ENCODE measurements around the gene HMGN5.

The HMGN5 gene, protein sequence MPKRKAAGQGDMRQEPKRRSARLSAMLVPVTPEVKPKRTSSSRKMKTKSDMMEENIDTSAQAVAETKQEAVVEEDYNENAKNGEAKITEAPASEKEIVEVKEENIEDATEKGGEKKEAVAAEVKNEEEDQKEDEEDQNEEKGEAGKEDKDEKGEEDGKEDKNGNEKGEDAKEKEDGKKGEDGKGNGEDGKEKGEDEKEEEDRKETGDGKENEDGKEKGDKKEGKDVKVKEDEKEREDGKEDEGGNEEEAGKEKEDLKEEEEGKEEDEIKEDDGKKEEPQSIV

DNA sequence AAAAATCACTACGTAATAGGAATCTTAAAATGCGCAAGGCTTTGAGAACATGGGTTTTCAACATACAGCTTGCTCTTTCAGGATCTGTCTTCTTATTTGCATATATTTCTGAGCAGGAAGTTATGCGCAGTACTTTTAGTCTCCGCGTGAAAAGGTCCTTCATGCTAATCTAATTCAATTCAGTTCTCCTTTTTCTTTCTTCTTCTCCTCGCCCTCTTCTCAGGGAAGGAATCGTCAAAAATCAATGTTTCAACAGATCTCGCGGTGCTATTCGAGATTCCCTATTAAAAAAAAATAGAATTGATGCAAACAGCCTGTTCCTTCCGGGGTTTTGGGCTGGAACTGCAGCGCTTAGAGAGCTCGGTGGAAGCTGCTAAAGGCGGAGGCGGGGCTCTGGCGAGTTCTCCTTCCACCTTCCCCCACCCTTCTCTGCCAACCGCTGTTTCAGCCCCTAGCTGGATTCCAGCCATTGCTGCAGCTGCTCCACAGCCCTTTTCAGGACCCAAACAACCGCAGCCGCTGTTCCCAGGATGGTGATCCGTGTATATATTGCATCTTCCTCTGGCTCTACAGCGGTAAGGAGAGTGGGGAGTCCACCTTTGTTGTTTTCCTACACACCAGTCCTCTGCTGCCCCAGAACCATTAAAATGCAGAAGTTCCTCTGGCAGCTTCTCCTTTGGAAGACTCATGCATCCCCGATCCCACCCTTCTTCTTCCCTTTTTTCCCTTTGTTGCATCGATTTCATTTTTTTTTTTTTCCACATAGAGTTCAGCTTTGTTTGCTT lies at the start of gene HMGN5, which contains the start of gene SH3BGRL:
Gene HMGN5, minus strand, starts transcription at position 243 of the 785 bp plus-strand sequence. CDS start 80,364 bp downstream, outside the sequence.
Gene SH3BGRL, plus strand, starts transcription at position 432 of the 785 bp plus-strand sequence. Its CDS starts 99 bp downstream, at position 531.
- H3K27ac ChIP-seq (ENCODE audit: low read length): peak within 1 kb of the TSS; percentile 96
- no peaks in the 10 kb centered on the region for H3K27me3 ChIP-seq (ENCODE audit: low read depth, low read length)
- peaks cover 4% of the 10 kb centered on the region; the same call in 1 of the 2 replicates for H4K20me1 ChIP-seq (ENCODE audit: insufficient read depth, low read length)
- no peaks in the 10 kb centered on the region for H3K9me3 ChIP-seq (ENCODE audit: insufficient read depth, low read length)
- H3K36me3 ChIP-seq (replicated peaks; ENCODE audit: low read depth, low read length): peaks cover 5% of the 10 kb centered on the region
- peak within 1 kb of the TSS; percentile 97 for H3K4me3 ChIP-seq (ENCODE audit: low read length)
- peak within 1 kb of the TSS; percentile 97 for H3K9ac ChIP-seq (ENCODE audit: low read length)
- H3K79me2 ChIP-seq (ENCODE audit: low read length): peaks cover 46% of the 10 kb centered on the region
- TF ChIP-seq, protein P1, sequence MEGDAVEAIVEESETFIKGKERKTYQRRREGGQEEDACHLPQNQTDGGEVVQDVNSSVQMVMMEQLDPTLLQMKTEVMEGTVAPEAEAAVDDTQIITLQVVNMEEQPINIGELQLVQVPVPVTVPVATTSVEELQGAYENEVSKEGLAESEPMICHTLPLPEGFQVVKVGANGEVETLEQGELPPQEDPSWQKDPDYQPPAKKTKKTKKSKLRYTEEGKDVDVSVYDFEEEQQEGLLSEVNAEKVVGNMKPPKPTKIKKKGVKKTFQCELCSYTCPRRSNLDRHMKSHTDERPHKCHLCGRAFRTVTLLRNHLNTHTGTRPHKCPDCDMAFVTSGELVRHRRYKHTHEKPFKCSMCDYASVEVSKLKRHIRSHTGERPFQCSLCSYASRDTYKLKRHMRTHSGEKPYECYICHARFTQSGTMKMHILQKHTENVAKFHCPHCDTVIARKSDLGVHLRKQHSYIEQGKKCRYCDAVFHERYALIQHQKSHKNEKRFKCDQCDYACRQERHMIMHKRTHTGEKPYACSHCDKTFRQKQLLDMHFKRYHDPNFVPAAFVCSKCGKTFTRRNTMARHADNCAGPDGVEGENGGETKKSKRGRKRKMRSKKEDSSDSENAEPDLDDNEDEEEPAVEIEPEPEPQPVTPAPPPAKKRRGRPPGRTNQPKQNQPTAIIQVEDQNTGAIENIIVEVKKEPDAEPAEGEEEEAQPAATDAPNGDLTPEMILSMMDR (IDR thresholded peaks at IDR 0.05; ENCODE audit: low read depth, low read length): no peak
- no peak for TF ChIP-seq EZH2phosphoT487 (IDR thresholded peaks at IDR 0.05; ENCODE audit: low read depth)
- peak within 1 kb of the TSS; percentile 84 for H2AFZ ChIP-seq (ENCODE audit: low read depth, low read length)
- peaks cover 22% of the 10 kb centered on the region for H3K4me1 ChIP-seq (ENCODE audit: low read length)
- peak within 1 kb of the TSS; percentile 79 for H3K4me2 ChIP-seq (ENCODE audit: low read length)

DNA sequence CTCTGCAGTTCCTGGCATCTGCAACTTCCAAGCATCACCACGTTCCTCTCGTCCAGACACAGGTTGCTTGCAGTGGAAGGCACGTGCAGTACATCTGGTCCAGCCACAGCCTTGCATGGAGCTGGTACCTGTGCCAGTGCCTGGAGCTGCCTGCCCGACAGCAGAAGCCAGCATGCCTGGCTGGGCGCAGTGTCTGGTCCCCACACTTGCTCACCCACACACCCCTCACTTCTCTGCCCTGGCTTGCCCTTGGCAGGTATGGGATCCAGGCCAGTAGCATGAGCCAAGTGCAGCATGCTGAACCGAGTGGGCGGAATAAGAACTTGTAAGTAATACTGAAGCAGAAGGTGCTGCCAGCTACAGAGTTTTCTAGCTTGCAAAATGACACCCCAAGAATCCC lies 40.0 kb upstream of the HMGN5 start:
- Histone ChIP-seq H3K79me2 (ENCODE audit: low read length) (no peaks in the 10 kb centered on the region), H2AFZ (ENCODE audit: low read depth, low read length) (no peak overlapping the region), H3K4me1 (ENCODE audit: low read length) (no peaks in the 10 kb centered on the region), H3K27me3 (ENCODE audit: low read depth, low read length) (no peaks in the 10 kb centered on the region), H3K9ac (ENCODE audit: low read length) (no peak overlapping the region), H3K9me3 (ENCODE audit: insufficient read depth, low read length) (no peaks in the 10 kb centered on the region), H3K4me3 (ENCODE audit: low read length) (no peak overlapping the region), H3K27ac (ENCODE audit: low read length) (no peak overlapping the region), H3K36me3 (replicated peaks; ENCODE audit: low read depth, low read length) (peaks cover 28% of the 10 kb centered on the region), H3K4me2 (ENCODE audit: low read length) (no peak overlapping the region), H4K20me1 (ENCODE audit: insufficient read depth, low read length) (peaks cover 2% of the 10 kb centered on the region; the same call in 1 of the 2 replicates)
- TF ChIP-seq, protein P1 (IDR thresholded peaks at IDR 0.05; ENCODE audit: low read depth, low read length): no peak
- TF ChIP-seq EZH2phosphoT487 (IDR thresholded peaks at IDR 0.05; ENCODE audit: low read depth): no peak

DNA sequence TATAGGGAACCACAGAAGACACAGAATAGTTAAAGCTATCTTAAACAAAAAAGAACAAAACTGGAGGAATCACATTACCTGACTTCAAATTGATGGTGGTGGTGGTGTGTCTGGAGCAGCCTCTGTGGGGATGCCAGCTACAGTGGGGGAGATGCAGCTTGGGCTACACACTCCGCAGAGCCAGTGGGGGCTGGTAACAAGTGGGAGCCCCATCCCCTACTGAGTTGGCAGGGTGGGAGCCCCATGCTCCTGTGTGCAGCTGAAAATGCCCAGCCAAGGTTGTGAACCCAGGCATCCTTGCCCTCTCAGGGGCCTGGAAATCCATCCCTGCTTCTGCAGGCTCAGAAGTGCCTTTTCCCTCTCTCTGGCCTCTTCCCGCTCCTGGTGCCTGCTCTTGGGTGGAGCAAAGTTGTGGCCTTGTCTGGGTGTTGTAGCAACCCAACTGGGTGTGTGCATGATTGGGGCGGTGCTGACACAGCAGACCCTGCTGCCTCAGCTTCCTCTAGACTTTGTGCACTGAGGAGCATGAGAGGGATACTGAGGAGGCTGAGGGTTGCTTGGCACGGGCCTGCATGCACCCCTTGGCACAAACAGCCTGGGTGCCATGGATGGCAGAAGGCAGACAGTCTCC lies 39.1 kb upstream of the HMGN5 start:
- Histone ChIP-seq H3K9ac (ENCODE audit: low read length) (no peak overlapping the region), H3K36me3 (replicated peaks; ENCODE audit: low read depth, low read length) (peaks cover 30% of the 10 kb centered on the region), H2AFZ (ENCODE audit: low read depth, low read length) (no peak overlapping the region), H3K79me2 (ENCODE audit: low read length) (no peaks in the 10 kb centered on the region), H3K4me1 (ENCODE audit: low read length) (no peaks in the 10 kb centered on the region), H3K9me3 (ENCODE audit: insufficient read depth, low read length) (no peaks in the 10 kb centered on the region), H3K4me2 (ENCODE audit: low read length) (no peak overlapping the region), H3K27me3 (ENCODE audit: low read depth, low read length) (no peaks in the 10 kb centered on the region), H3K4me3 (ENCODE audit: low read length) (no peak overlapping the region), H4K20me1 (ENCODE audit: insufficient read depth, low read length) (no peaks in the 10 kb centered on the region), H3K27ac (ENCODE audit: low read length) (no peak overlapping the region)
- TF ChIP-seq, protein P1 (IDR thresholded peaks at IDR 0.05; ENCODE audit: low read depth, low read length): no peak
- TF ChIP-seq EZH2phosphoT487 (IDR thresholded peaks at IDR 0.05; ENCODE audit: low read depth): no peak

DNA sequence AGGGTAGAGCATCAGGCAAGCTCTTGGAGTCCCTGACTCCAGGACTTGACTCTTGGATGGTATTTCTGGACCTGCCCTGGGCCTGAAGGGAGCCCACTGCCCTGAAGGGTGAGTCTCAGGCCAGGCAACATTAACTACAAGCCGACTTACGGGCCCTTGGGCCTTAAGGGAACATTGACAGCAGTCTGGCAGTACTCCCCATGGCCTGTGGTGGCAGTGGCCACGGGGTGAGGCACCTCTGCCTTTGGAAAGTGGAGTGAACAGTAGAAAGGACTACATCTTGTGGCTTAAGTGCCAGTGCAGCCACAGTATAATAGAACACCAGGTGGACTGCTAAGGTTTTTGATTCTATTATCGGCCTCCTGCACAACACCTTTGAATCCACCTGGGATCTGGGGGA lies 36.5 kb upstream of the HMGN5 start:
- TF ChIP-seq, protein P1 (IDR thresholded peaks at IDR 0.05; ENCODE audit: low read depth, low read length): no peak
- TF ChIP-seq EZH2phosphoT487 (IDR thresholded peaks at IDR 0.05; ENCODE audit: low read depth): no peak
- no peak overlapping the region for H3K4me3 ChIP-seq (ENCODE audit: low read length)
- no peak overlapping the region for H3K4me2 ChIP-seq (ENCODE audit: low read length)
- H3K79me2 ChIP-seq (ENCODE audit: low read length): 0 out of 2 replicates have a peak, but pooled peaks cover 3% of the 10 kb centered on the region
- H3K36me3 ChIP-seq (replicated peaks; ENCODE audit: low read depth, low read length): peaks cover 34% of the 10 kb centered on the region
- H3K27ac ChIP-seq (ENCODE audit: low read length): no peak overlapping the region
- no peaks in the 10 kb centered on the region for H3K9me3 ChIP-seq (ENCODE audit: insufficient read depth, low read length)
- no peaks in the 10 kb centered on the region for H3K27me3 ChIP-seq (ENCODE audit: low read depth, low read length)
- no peak overlapping the region for H3K9ac ChIP-seq (ENCODE audit: low read length)
- H2AFZ ChIP-seq (ENCODE audit: low read depth, low read length): no peak overlapping the region
- no peaks in the 10 kb centered on the region for H4K20me1 ChIP-seq (ENCODE audit: insufficient read depth, low read length)
- no peaks in the 10 kb centered on the region for H3K4me1 ChIP-seq (ENCODE audit: low read length)

Data from OCI-LY3 (cell line).